ENCODE results near the gene FLII.

FLII gene

DNA sequence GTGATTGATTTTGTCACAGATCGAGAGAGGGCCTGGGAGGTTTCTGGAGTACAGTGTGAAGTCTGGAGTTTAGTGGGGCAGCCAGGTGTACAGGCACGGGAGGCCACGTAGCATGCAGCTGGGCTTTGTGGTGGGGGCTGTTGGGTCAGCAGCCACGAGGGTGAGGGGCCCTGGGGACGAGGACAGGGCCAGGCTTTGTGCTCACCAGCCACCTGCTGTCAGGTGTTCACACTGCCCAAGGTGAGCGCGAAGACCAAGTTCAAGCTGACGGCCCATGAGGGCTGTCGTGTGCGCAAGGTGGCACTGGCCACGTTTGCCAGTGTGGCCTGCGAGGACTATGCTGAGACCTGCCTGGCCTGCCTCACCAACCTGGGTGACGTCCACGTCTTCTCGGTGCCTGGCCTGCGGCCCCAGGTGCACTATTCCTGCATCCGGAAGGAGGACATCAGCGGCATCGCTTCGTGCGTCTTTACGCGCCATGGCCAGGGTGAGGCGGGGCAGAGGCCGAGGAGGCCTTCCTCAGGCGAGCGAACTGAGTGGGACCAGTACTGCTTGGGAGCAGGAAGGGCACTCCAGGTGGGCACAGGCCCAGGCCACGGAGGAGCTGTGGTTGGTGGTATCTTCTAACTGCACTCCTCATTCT is 17.2 kb downstream of the FLII start:
- DNase-seq (ENCODE audit: low read depth): no peak

GRCh38 chr17:18240449-18240848 is 18.1 kb downstream of the FLII start:
- DNase-seq (ENCODE audit: low read depth): no peak

DNA sequence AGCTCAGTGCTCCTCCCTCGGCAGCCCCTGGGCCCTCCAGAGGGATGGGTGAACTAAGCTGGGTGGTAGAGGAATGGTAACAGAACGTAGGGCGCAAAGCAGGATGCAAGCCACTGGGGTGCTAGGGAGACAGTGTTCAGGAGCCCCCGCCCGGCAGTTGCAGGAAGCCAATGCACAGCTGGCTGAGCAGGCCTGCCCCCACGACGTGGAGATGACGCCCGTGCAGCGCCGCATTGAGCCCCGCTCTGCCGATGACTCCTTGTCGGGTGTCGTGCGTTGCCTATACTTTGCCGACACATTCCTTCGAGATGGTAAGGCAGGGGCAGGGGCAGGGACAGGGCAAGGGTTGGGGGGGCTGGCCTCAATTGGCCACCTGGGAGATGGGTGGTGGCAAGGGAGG is 20.2 kb downstream of the FLII start:
- no peak for DNase-seq (ENCODE audit: low read depth)

GRCh38 chr17:18237461-18237860 is 21.1 kb downstream of the FLII start:
- no peak for DNase-seq (ENCODE audit: low read depth)

GRCh38 chr17:18236494-18236893 is 22.0 kb downstream of the FLII start:
- DNase-seq (ENCODE audit: low read depth): no peak

DNA sequence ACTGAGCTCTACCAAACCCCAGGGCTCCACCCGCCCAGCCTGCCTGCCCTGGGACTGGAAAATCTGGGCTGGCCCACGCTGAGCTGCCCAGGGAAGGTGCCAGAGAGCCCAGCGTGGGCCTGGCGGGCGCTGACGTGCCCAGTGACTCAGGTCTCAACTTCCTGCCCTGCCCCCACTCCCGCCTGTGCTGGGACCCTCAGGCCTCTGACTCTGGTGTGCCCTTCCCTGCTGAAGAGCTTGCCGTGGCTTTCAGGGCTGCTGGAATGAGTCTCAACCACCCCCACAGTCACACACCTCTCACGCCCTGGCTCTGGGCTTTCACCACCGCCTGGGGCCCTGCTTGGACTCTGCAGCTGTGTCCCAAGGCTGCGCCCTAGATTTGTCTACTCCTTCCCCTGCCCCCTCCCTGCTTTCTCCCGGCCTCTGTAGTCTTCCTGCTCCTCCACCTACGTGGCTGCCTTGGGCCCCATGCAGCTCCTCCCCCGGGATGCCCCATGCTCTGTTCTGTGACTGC is 22.7 kb downstream of the FLII start:
- no peak for DNase-seq (ENCODE audit: low read depth)

GRCh38 chr17:18234853-18235380 is 23.6 kb downstream of the FLII start:
- DNase-seq (ENCODE audit: low read depth): no peak

- DNase-seq (ENCODE audit: low read depth): no peak
Measured at GRCh38 chr17:18233803-18234518, 24.6 kb downstream of the FLII start.

- no peak for DNase-seq (ENCODE audit: low read depth)
Measured at GRCh38 chr17:18231164-18231563, 27.4 kb downstream of the FLII start.

GRCh38 chr17:18230288-18231141 is 28.0 kb downstream of the FLII start:
- no peak for DNase-seq (ENCODE audit: low read depth)

DNA sequence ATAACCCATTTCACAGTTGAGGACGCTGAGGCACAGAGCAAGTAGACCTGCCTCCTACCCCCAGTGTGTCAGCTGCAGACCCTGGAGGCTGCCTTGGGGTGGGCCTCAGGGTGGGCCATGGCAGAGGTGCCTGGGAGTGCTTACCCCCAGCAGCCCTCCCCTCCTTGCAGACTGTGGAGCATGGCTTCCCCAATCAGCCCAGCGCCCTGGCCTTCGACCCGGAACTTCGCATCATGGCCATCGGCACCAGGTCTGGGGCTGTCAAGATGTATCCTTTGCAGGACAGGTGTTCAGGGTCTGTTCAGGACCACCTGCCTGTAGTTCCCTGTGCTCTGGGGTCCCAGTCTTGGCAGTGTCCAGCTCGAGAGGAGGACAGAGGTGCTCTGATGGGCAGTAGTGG is 28.8 kb downstream of the FLII start:
- no peak for DNase-seq (ENCODE audit: low read depth)

DNA sequence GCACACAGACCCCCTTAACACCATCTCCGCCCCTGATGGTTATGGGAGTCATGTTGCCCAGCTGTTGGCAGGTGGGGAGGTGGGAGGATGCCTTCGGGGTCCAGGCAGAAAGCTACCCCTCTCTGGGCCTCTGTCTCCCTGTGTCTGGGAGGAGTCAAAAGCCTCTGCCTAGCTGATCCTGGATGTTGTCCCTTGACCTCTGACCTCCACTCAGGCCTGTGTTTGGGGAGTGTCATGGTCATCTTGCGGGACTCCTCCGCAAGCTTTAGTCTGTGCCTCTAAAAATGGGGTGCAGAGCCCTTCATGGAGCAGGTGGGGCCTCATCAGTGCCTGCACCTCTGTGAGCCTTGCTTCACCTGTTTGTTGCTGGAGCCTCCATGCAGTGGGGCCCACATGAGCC is 29.3 kb downstream of the FLII start:
- no peak for DNase-seq (ENCODE audit: low read depth)

- DNase-seq (ENCODE audit: low read depth): no peak
Measured at GRCh38 chr17:18228176-18228682, 30.3 kb downstream of the FLII start.

GRCh38 chr17:18227635-18228034 is 30.9 kb downstream of the FLII start:
- no peak for DNase-seq (ENCODE audit: low read depth)

- no peak for DNase-seq (ENCODE audit: low read depth)
Measured at GRCh38 chr17:18226284-18226945, 32.1 kb downstream of the FLII start.

DNA sequence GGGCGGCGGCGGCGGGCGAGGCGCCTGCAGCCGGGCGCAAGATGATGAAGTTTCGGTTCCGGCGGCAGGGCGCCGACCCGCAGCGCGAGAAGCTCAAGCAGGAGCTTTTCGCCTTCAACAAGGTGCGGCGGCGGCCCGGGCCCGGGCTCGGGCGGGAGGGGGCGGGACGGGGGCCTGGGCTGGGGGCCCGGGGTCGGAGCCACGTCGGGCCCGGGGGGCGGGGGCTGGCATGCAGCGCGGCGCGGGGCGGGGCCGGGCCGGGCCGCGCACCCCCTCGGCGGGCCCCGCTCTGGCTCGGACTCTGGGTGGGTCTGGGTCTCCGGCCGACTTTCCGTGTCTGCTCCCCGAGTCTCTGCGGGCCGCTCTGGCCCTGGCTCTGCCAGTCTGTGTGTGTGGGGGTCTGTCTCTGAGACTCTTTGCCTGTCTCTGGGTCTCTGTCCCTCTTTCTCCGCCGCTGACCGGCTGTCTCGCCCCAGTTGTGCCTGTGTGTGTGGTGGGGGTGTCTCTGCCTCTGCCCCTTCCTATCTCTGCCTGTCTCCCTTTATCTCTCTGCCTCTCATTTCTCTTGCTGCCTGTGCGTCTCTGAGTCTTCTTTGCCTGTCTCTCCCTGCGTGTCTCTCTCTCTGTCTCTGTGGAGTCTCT is 32.8 kb downstream of the FLII start:
- DNase-seq (ENCODE audit: low read depth): no peak

GRCh38 chr17:18225121-18225641 is 33.4 kb downstream of the FLII start, which contains the start of gene LLGL1:
LLGL1 (plus strand) TSS chr17:18225635; CDS start chr17:18225683, 48 bp downstream.
- peak; percentile 92 for DNase-seq (ENCODE audit: low read depth)

DNA sequence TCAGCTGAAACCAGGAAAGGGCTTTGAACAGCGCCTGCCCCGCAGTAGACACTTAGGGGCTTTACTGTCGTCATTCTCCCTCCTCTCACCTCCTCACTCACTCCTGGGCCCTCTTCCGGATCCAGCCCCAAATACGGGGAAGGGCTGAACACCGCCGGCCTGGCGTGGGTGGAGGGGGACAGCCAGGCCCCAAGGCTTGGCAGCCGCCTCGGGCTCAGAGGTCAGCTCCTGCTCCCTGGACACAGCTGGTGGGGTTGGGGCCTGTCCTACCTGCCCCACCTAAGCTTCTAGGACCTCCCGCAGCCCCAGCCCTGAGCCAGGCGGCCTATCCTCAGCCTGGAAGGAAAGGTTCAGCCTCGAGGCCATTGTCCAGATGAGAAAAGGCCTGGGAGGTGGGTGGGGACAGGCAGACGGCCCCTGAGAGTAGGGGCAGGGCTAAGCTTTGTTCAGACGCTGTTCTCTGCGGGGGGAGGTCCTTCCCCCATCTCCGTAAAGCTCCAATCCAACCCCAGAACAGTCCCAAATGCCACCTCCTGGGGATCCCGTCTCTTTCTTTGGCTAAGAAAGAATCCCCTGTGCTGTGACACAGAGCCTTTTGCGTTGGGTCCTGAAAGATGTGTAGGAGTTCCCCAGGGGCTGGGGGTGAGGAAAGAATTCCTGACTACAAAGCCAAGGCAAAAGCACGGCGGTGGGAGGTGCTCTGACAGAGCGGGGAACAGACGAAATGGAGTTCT is 34.0 kb downstream of the FLII start:
- no peak for DNase-seq (ENCODE audit: low read depth)

DNA sequence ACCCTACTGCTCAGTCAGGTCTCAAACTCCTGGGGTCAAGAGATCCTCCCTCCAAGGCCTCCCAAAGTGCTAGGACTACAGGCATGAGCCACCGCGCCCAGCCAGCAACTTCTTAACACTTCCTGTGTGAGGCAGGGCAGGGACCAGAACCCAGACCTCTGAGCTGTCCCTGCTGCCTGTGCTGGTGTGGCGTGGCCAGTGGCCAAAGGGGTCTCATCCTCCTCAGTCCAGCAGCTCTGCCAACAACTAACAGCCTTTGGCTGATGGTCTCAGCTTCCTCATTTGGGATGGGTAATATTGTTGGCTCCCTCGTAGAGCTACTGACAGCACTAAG is 34.5 kb downstream of the FLII start:
- no peak for DNase-seq (ENCODE audit: low read depth)

GRCh38 chr17:18218756-18219415 is 39.7 kb downstream of the FLII start:
- DNase-seq (ENCODE audit: low read depth): no peak

Measured in stimulated activated CD8-positive, alpha-beta memory T cell treated with anti-CD3 and anti-CD28 coated beads, Interleukin-15, amount 100 ng/mL, for 24 hours (primary cell).